Measurements from ENCODE around the gene PRIMA1.

The PRIMA1 gene, protein sequence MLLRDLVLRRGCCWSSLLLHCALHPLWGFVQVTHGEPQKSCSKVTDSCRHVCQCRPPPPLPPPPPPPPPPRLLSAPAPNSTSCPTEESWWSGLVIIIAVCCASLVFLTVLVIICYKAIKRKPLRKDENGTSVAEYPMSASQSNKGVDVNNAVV

DNA sequence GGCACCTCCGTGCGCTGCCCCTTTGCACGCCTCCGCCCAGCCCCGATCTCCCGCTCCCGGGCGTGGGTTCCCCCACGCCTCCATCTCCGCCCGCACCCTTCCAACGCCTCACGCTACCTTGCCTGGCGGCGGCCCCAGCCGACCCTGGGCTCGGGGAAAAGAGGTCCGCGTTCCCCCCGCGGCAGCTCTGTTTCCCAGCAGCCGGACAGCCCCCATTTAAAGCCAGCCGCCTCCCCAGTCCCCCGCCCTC, at the start of gene PRIMA1:
Gene PRIMA1 (minus strand): TSS at position 193 of the 250 bp plus-strand sequence. CDS start 767 bp downstream, outside the sequence.
- Histone ChIP-seq H3K4me1 (ENCODE audit: control insufficient read depth, insufficient read depth, low read length) (peaks cover 17% of the 10 kb centered on the region), H3K36me3 (ENCODE audit: control insufficient read depth, insufficient read depth, low read length) (no peaks in the 10 kb centered on the region), H3K27ac (ENCODE audit: low read depth, low read length) (peak within 1 kb of the TSS; percentile 84), H3K27me3 (ENCODE audit: control insufficient read depth, insufficient read depth, low read length) (no peaks in the 10 kb centered on the region), H3K4me3 (ENCODE audit: low read length) (peak within 1 kb of the TSS; percentile 66), H3K9ac (ENCODE audit: low read length) (peak within 1 kb of the TSS; percentile 34)

DNA sequence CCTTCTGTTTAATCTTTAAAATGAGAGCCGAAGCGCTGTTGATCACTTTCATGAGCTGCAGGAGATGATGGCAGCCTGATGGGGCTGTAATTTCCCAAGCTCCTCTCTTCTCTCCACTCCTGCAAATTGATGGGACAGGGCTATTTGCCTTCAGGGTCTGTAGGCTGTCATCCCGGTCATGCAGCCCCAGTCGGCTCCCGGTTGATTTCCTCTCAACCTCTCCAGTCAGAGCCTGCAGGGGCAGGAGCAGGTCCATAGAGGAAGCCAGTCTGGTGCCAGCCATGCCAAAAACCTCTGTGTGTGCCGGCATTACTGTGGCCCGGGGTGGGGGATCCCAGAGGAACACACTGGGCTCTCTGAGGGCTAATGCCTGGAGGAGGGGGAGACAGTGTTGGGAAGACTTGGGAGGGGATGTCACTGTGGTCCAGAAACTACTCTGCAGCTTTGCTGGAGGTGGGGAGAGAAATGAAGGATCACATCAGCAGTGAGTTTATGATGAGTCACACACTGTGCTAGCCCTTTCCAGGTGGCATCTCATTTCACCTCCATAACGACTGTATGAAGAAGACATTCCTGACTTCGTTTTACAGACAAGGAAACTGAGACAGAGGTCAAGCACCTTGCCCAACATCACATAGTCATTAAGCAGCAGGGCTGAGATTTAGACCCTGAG, 46.5 kb upstream of the PRIMA1 start:
- Histone ChIP-seq H3K4me3 (ENCODE audit: low read length) (no peak overlapping the region), H3K9ac (ENCODE audit: low read length) (no peak overlapping the region), H3K27me3 (ENCODE audit: control insufficient read depth, insufficient read depth, low read length) (no peaks in the 10 kb centered on the region), H3K4me1 (ENCODE audit: control insufficient read depth, insufficient read depth, low read length) (peaks cover 3% of the 10 kb centered on the region), H3K27ac (ENCODE audit: low read depth, low read length) (no peak overlapping the region), H3K36me3 (ENCODE audit: control insufficient read depth, insufficient read depth, low read length) (no peaks in the 10 kb centered on the region)

DNA sequence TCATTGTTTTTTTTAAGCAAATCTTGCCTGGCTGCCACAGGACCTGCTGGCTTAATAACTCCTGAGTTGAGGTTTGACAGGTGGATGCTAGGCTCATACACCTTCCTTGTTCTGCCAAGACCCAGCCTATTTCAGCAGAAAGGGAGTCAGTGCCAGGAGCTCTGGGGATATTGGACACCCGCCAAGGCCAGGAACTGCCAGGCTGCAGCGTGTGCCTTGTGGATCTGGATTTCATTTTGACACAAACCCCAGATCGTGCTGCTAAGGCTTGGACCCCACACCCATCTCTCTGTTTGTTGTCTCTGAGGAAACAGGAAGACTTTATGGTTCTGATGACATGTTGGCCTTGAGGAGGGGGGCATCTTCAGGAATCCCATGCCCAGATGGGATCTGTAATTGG, 44.4 kb upstream of the PRIMA1 start:
- H3K9ac ChIP-seq (ENCODE audit: low read length): no peak overlapping the region
- peaks cover 3% of the 10 kb centered on the region for H3K4me1 ChIP-seq (ENCODE audit: control insufficient read depth, insufficient read depth, low read length)
- H3K27ac ChIP-seq (ENCODE audit: low read depth, low read length): no peak overlapping the region
- no peaks in the 10 kb centered on the region for H3K36me3 ChIP-seq (ENCODE audit: control insufficient read depth, insufficient read depth, low read length)
- H3K4me3 ChIP-seq (ENCODE audit: low read length): no peak overlapping the region
- H3K27me3 ChIP-seq (ENCODE audit: control insufficient read depth, insufficient read depth, low read length): no peaks in the 10 kb centered on the region

GRCh38 chr14:93832081-93832480, 43.8 kb upstream of the PRIMA1 start:
- H3K27ac ChIP-seq (ENCODE audit: low read depth, low read length): no peak overlapping the region
- peaks cover 3% of the 10 kb centered on the region for H3K4me1 ChIP-seq (ENCODE audit: control insufficient read depth, insufficient read depth, low read length)
- no peak overlapping the region for H3K9ac ChIP-seq (ENCODE audit: low read length)
- H3K27me3 ChIP-seq (ENCODE audit: control insufficient read depth, insufficient read depth, low read length): no peaks in the 10 kb centered on the region
- H3K36me3 ChIP-seq (ENCODE audit: control insufficient read depth, insufficient read depth, low read length): no peaks in the 10 kb centered on the region
- no peak overlapping the region for H3K4me3 ChIP-seq (ENCODE audit: low read length)

DNA sequence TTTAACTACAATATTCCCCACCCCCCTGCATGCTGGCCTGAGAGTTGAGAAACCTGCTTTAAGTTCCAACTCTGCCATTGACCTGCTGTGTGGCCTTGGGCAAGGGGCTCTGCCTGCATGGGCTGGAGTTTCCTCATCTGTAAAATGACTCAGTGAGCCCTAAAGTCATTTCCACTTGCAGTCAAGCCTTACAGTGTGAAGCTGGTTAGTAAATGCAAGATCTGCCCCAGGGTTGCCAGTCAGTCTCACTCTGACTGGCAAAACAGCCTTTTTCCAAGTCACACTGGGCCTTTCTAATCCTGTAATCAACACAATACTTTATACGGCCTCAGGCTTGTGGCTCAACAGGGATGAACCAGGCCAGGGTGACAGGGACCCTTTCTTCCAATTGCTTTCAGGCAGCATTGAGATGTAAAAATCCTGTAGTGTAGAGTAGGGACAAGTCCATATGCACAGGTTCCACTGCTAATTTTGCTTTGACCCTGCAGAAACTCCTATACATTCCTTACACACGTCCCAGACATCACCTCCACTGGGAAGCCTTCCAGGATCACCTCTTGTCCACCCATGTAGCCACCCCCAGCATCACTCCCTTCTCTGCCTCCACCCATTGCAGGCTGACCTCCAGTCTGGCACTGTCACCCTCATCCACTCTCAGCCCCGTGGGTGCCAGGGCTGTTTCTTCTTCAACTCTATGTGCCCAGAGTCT, 42.6 kb upstream of the PRIMA1 start:
- H3K27ac ChIP-seq (ENCODE audit: low read depth, low read length): no peak overlapping the region
- H3K9ac ChIP-seq (ENCODE audit: low read length): no peak overlapping the region

GRCh38 chr14:93829839-93830481, 41.7 kb upstream of the PRIMA1 start:
- no peaks in the 10 kb centered on the region for H3K27me3 ChIP-seq (ENCODE audit: control insufficient read depth, insufficient read depth, low read length)
- no peak overlapping the region for H3K27ac ChIP-seq (ENCODE audit: low read depth, low read length)
- peaks cover 3% of the 10 kb centered on the region for H3K4me1 ChIP-seq (ENCODE audit: control insufficient read depth, insufficient read depth, low read length)
- no peak overlapping the region for H3K4me3 ChIP-seq (ENCODE audit: low read length)
- H3K36me3 ChIP-seq (ENCODE audit: control insufficient read depth, insufficient read depth, low read length): no peaks in the 10 kb centered on the region
- H3K9ac ChIP-seq (ENCODE audit: low read length): no peak overlapping the region

More for the DNA sequence above, 42.6 kb upstream of the PRIMA1 start:
- H3K27me3 ChIP-seq (ENCODE audit: control insufficient read depth, insufficient read depth, low read length): no peaks in the 10 kb centered on the region
- H3K4me1 ChIP-seq (ENCODE audit: control insufficient read depth, insufficient read depth, low read length): peaks cover 3% of the 10 kb centered on the region
- no peak overlapping the region for H3K4me3 ChIP-seq (ENCODE audit: low read length)
- no peaks in the 10 kb centered on the region for H3K36me3 ChIP-seq (ENCODE audit: control insufficient read depth, insufficient read depth, low read length)

DNA sequence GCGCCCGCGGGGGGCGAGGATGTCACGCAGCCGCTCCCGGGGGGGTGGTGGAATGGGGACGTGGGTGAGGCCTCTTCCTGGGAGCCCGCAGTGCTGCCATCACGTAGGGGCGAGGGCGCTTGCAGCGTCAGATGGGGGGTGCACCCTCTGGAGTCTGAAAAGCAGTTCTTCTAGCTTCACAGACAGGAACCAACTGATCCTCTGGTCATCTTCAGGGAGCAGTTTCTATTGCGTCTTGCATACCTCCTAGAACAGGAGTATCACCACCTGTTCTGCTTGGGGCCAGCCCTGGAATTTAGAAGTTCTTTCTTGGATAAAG, 36.9 kb upstream of the PRIMA1 start:
- Histone ChIP-seq H3K4me1 (ENCODE audit: control insufficient read depth, insufficient read depth, low read length) (no peaks in the 10 kb centered on the region), H3K9ac (ENCODE audit: low read length) (no peak overlapping the region), H3K4me3 (ENCODE audit: low read length) (no peak overlapping the region)

DNA sequence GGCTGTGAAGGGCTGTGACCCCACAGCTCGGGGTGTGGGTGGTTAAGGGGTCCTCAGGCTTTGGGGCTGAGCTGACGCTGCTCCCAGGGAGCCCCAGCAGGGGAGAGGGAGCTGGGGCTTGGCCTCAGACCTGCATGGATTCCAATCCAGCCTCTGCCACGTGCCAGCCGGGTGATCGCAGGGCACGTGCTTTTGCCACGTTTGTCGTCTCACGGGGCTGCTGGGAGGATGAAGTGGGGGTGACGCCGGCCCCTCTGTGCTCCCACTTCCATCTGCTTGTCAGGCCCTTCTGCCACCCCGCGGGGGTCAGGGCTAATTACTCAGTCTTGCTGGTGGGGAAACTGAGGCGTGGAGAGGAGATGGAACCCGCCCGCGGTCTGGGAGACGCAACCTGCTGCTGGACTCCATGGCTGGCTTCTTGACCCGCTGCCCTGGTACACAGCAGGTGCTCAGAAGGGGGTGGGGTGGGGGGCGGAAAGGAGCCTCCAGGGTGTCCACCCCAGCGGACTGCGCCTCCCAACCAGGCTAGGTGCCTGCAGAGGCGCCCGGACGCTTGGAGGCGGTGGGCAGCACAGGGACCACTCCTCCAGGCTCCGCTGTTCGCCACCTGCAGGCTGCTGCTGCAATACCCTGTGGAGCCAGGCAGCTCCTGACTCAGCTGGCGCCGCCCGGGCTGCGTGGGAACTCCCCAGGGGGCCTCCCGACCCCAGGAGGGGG, 36.4 kb upstream of the PRIMA1 start:
- no peaks in the 10 kb centered on the region for H3K27me3 ChIP-seq (ENCODE audit: control insufficient read depth, insufficient read depth, low read length)
- no peak overlapping the region for H3K27ac ChIP-seq (ENCODE audit: low read depth, low read length)
- H3K4me1 ChIP-seq (ENCODE audit: control insufficient read depth, insufficient read depth, low read length): no peaks in the 10 kb centered on the region
- H3K4me3 ChIP-seq (ENCODE audit: low read length): no peak overlapping the region
- H3K36me3 ChIP-seq (ENCODE audit: control insufficient read depth, insufficient read depth, low read length): no peaks in the 10 kb centered on the region
- H3K9ac ChIP-seq (ENCODE audit: low read length): no peak overlapping the region

More for the DNA sequence above, 36.9 kb upstream of the PRIMA1 start:
- Histone ChIP-seq H3K36me3 (ENCODE audit: control insufficient read depth, insufficient read depth, low read length) (no peaks in the 10 kb centered on the region), H3K27ac (ENCODE audit: low read depth, low read length) (no peak overlapping the region), H3K27me3 (ENCODE audit: control insufficient read depth, insufficient read depth, low read length) (no peaks in the 10 kb centered on the region)

GRCh38 chr14:93824076-93824475, 35.8 kb upstream of the PRIMA1 start:
- no peak overlapping the region for H3K4me3 ChIP-seq (ENCODE audit: low read length)
- no peak overlapping the region for H3K9ac ChIP-seq (ENCODE audit: low read length)
- no peaks in the 10 kb centered on the region for H3K36me3 ChIP-seq (ENCODE audit: control insufficient read depth, insufficient read depth, low read length)
- no peaks in the 10 kb centered on the region for H3K27me3 ChIP-seq (ENCODE audit: control insufficient read depth, insufficient read depth, low read length)
- H3K27ac ChIP-seq (ENCODE audit: low read depth, low read length): no peak overlapping the region
- no peaks in the 10 kb centered on the region for H3K4me1 ChIP-seq (ENCODE audit: control insufficient read depth, insufficient read depth, low read length)

- Histone ChIP-seq H3K36me3 (ENCODE audit: control insufficient read depth, insufficient read depth, low read length) (no peaks in the 10 kb centered on the region), H3K4me1 (ENCODE audit: control insufficient read depth, insufficient read depth, low read length) (no peaks in the 10 kb centered on the region), H3K27ac (ENCODE audit: low read depth, low read length) (no peak overlapping the region), H3K9ac (ENCODE audit: low read length) (no peak overlapping the region), H3K4me3 (ENCODE audit: low read length) (no peak overlapping the region), H3K27me3 (ENCODE audit: control insufficient read depth, insufficient read depth, low read length) (no peaks in the 10 kb centered on the region)
Measured at GRCh38 chr14:93821051-93821450, 32.8 kb upstream of the PRIMA1 start.

DNA sequence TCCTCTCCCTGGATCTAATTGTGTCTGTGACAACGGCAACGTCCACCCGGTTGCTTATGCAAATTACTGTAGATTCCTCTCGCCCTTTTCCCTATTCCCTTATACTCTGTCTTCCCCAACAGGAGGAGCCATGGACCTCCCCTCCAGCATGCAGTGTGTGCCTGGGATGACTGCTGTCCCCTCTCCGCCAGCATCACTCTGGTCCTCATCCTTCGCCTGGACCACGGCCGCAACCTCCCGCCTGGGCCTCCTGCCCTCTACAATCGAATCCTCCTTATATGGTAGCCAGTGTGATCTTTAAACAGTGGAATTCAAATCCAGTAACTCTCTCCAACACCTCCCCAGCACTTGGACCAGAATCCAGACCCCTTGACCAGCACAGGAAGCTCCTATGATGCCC, 30.6 kb upstream of the PRIMA1 start:
- H3K9ac ChIP-seq (ENCODE audit: low read length): no peak overlapping the region
- no peak overlapping the region for H3K4me3 ChIP-seq (ENCODE audit: low read length)
- H3K27ac ChIP-seq (ENCODE audit: low read depth, low read length): no peak overlapping the region
- no peaks in the 10 kb centered on the region for H3K4me1 ChIP-seq (ENCODE audit: control insufficient read depth, insufficient read depth, low read length)
- no peaks in the 10 kb centered on the region for H3K36me3 ChIP-seq (ENCODE audit: control insufficient read depth, insufficient read depth, low read length)
- H3K27me3 ChIP-seq (ENCODE audit: control insufficient read depth, insufficient read depth, low read length): no peaks in the 10 kb centered on the region

DNA sequence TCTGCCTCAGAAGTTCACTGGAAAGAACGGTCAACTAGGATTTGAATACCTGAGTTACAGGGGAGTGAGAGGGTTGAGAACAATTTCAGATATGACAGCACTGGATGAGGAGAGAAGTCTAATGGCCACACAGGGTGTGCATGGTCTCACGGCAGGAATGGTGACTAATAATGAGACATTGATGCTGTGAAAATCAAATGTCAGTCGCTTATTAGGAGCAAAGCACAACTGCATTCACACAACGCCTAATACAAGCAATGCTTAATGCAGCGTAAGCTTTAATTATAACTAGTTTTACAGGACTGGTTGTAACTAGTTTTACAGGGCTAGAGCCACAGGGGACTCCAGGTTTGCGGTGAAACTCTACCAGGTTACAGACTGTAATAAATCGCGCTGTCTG, 23.4 kb upstream of the PRIMA1 start:
- Histone ChIP-seq H3K27ac (ENCODE audit: low read depth, low read length) (no peak overlapping the region), H3K4me3 (ENCODE audit: low read length) (no peak overlapping the region), H3K4me1 (ENCODE audit: control insufficient read depth, insufficient read depth, low read length) (no peaks in the 10 kb centered on the region), H3K27me3 (ENCODE audit: control insufficient read depth, insufficient read depth, low read length) (no peaks in the 10 kb centered on the region), H3K9ac (ENCODE audit: low read length) (no peak overlapping the region), H3K36me3 (ENCODE audit: control insufficient read depth, insufficient read depth, low read length) (no peaks in the 10 kb centered on the region)
